ENCODE data around the gene LSS. TPM values are rescaled to one million over a fixed set of nuclear protein-coding genes. Genes with fewer than 3 reads are reported as not detected.

LSS gene
- total and polyA plus RNA-seq, 5 donors from 2014 or later, result 8.8 to 51.6 (median 13.3) TPM

DNA sequence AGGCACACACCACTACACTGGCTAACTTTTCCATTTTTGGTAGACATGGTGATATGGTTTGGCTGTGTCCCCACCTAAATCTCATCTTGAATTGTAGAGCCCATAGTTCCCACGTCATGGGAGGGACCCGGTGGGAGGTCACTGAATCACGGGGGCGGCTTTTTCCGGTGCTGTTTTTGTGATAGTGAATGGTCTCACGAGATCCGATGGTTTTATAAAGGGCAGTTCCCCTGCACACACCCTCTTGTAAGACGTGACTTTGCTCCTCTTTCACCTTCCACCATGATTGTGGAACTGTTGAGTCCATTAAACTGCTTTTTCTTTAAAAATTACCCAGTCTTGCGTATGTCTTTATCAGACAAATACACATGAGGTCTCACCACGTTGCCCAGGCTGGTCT, 71.9 kb downstream of the LSS start:
- peaks cover 0 to 2% (median 0%) of the 10 kb centered on the region in 4 donors for H3K4me1 Mint-ChIP-seq
- ATAC-seq (ENCODE audit: low read depth in 2 of 2) (no peak), DNase-seq (no peak)

DNA sequence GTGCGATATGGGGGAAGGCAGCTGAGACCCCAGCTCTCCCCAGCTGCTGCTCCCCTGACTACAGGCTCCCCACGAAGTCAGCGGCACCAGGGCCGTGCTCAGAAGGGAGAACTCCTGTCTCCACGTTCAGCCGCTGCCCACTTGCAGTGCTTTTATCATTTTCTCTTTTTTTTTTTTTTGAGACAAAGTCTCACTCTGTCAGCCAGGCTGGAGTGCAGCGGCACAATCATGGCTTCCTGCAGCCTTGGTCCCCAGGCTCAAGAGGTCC, 72.3 kb downstream of the LSS start:
- Histone ChIP-seq H3K27ac (ENCODE audit: insufficient read depth, low read length, poor library complexity, severe bottlenecking) (no peak overlapping the region), H3K4me1 (ENCODE audit: control insufficient read depth, insufficient read depth, low read length, poor library complexity, severe bottlenecking) (no peaks in the 10 kb centered on the region), H3K4me3 (ENCODE audit: low read depth, low read length) (no peak overlapping the region), H3K36me3 (ENCODE audit: control insufficient read depth, insufficient read depth, low read length) (no peaks in the 10 kb centered on the region), H3K27me3 (ENCODE audit: control insufficient read depth, insufficient read depth, low read length) (no peaks in the 10 kb centered on the region), H3K9me3 (ENCODE audit: control insufficient read depth in 2 of 2, low read length in 2 of 2) (no peaks in the 10 kb centered on the region)
- H3K27ac Mint-ChIP-seq, result no peak overlapping the region
- H3K4me3 Mint-ChIP-seq, result no peak overlapping the region
- peaks cover 0 to 2% (median 0%) of the 10 kb centered on the region in 4 donors for H3K4me1 Mint-ChIP-seq
- no peak for ATAC-seq (ENCODE audit: low read depth in 2 of 2)
- no peaks in the 10 kb centered on the region for H3K36me3 Mint-ChIP-seq
- DNase-seq, result no peak
- H3K9me3 Mint-ChIP-seq, result no peaks in the 10 kb centered on the region
- peaks cover 4% of the 10 kb centered on the region for H3K27me3 Mint-ChIP-seq

More for the DNA sequence above, 71.9 kb downstream of the LSS start:
- Mint-ChIP-seq H3K27ac (no peak overlapping the region), H3K4me3 (no peak overlapping the region), H3K9me3 (no peaks in the 10 kb centered on the region), H3K36me3 (no peaks in the 10 kb centered on the region), H3K27me3 (peaks cover 4% of the 10 kb centered on the region)
- no peaks in the 10 kb centered on the region for H3K36me3 ChIP-seq (ENCODE audit: control insufficient read depth, insufficient read depth, low read length)
- H3K4me1 ChIP-seq (ENCODE audit: control insufficient read depth, insufficient read depth, low read length, poor library complexity, severe bottlenecking), result no peaks in the 10 kb centered on the region
- H3K27me3 ChIP-seq (ENCODE audit: control insufficient read depth, insufficient read depth, low read length), result no peaks in the 10 kb centered on the region
- no peak overlapping the region for H3K4me3 ChIP-seq (ENCODE audit: low read depth, low read length)
- no peaks in the 10 kb centered on the region for H3K9me3 ChIP-seq (ENCODE audit: control insufficient read depth in 2 of 2, low read length in 2 of 2)
- no peak overlapping the region for H3K27ac ChIP-seq (ENCODE audit: insufficient read depth, low read length, poor library complexity, severe bottlenecking)

DNA sequence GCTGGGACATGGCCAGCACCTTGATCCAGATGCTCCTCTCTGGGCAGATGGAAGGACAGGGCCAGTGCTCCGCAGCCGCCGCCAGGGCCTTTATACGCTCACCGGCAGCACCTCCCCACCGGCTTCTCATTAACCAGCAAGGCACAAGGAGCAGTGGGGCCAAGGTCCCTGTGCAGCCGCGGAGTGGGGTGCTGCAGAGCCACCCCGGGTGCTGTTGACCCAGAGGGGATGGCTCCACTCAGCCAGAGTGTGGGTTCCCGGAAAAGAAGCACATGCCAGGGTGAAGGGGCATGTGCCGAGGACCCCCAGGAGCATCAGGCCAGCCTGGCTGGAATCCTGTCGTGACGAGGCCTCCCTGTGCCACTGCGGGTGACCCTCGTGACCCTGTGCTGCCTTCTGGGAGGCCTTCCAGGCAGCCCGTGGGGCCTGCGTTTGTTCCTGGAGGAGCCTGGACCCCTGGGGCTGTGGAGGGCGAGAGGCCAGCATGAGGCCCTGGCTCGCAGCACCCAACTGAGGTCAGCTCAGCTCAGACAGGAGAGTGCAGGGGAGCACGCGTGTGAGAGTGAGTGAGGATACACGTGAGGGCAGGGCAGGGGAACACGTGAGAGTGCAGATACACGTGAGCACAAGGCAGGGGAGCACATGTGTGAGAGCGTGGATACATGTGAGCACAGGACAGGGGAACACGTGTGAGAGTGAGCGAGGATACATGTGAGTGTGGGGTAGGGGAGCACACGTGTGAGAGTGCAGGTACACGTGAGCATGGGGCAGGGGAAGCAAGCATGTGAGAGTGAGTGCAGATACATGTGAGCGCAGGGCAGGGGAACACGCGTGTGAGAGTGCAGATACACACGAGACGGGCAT, 72.8 kb downstream of the LSS start, which contains the start of gene FTCD:
Gene FTCD (minus strand): TSS at position 66 of the 864 bp plus-strand sequence. CDS start 56 bp downstream, at position 10.
- no peaks in the 10 kb centered on the region for H3K27me3 ChIP-seq (ENCODE audit: control insufficient read depth, insufficient read depth, low read length)
- Mint-ChIP-seq H3K9me3 (no peaks in the 10 kb centered on the region), H3K4me3 (no peak within 1 kb of the TSS), H3K27me3 (peaks cover 4% of the 10 kb centered on the region), H3K4me1 (peaks cover 0 to 2% (median 0%) of the 10 kb centered on the region in 4 donors), H3K27ac (no peak within 1 kb of the TSS), H3K36me3 (no peaks in the 10 kb centered on the region)
- H3K27ac ChIP-seq (ENCODE audit: insufficient read depth, low read length, poor library complexity, severe bottlenecking), result no peak within 1 kb of the TSS
- ATAC-seq (ENCODE audit: low read depth in 2 of 2), result no peak
- no peaks in the 10 kb centered on the region for H3K36me3 ChIP-seq (ENCODE audit: control insufficient read depth, insufficient read depth, low read length)
- no peaks in the 10 kb centered on the region for H3K9me3 ChIP-seq (ENCODE audit: control insufficient read depth in 2 of 2, low read length in 2 of 2)
- no peaks in the 10 kb centered on the region for H3K4me1 ChIP-seq (ENCODE audit: control insufficient read depth, insufficient read depth, low read length, poor library complexity, severe bottlenecking)
- DNase-seq, result no peak
- no peak within 1 kb of the TSS for H3K4me3 ChIP-seq (ENCODE audit: low read depth, low read length)

DNA sequence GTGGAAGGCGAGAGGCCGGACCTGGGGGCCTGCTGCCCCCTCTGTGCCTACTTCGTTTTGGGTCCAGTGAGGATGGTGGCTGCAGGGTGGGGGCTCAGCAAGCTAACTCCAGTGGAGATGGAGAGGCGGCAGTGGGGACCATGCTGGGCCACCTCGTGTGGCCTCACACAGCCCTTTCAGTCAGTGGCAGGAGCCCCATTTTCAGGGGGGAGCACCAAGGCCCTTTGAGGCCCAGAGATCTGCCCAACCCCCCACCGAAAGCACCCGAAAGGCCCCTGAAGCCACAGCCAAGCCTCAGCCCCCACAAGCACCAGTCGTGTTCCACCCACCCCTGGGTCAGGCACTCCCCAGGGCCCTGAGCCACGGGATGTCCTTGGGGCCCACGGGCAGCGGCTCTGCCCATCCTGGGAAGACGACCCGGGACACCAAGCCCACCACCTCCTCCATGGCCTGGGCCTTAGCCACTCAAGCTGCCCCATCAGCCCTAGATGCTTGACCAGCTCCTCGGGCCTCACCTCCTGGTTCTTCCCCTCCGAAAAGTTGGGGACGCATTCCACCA, 73.5 kb downstream of the LSS start:
- H3K27ac ChIP-seq (ENCODE audit: insufficient read depth, low read length, poor library complexity, severe bottlenecking), result no peak overlapping the region
- no peaks in the 10 kb centered on the region for H3K36me3 ChIP-seq (ENCODE audit: control insufficient read depth, insufficient read depth, low read length)
- H3K36me3 Mint-ChIP-seq, result no peaks in the 10 kb centered on the region
- H3K27ac Mint-ChIP-seq, result no peak overlapping the region
- H3K4me3 Mint-ChIP-seq, result no peak overlapping the region
- peaks cover 0 to 2% (median 0%) of the 10 kb centered on the region in 4 donors for H3K4me1 Mint-ChIP-seq
- no peaks in the 10 kb centered on the region for H3K4me1 ChIP-seq (ENCODE audit: control insufficient read depth, insufficient read depth, low read length, poor library complexity, severe bottlenecking)
- H3K9me3 Mint-ChIP-seq, result no peaks in the 10 kb centered on the region
- no peak overlapping the region for H3K4me3 ChIP-seq (ENCODE audit: low read depth, low read length)
- H3K27me3 ChIP-seq (ENCODE audit: control insufficient read depth, insufficient read depth, low read length), result no peaks in the 10 kb centered on the region
- no peak for DNase-seq
- H3K27me3 Mint-ChIP-seq, result peaks cover 4% of the 10 kb centered on the region
- no peaks in the 10 kb centered on the region for H3K9me3 ChIP-seq (ENCODE audit: control insufficient read depth in 2 of 2, low read length in 2 of 2)
- no peak for ATAC-seq (ENCODE audit: low read depth in 2 of 2)

DNA sequence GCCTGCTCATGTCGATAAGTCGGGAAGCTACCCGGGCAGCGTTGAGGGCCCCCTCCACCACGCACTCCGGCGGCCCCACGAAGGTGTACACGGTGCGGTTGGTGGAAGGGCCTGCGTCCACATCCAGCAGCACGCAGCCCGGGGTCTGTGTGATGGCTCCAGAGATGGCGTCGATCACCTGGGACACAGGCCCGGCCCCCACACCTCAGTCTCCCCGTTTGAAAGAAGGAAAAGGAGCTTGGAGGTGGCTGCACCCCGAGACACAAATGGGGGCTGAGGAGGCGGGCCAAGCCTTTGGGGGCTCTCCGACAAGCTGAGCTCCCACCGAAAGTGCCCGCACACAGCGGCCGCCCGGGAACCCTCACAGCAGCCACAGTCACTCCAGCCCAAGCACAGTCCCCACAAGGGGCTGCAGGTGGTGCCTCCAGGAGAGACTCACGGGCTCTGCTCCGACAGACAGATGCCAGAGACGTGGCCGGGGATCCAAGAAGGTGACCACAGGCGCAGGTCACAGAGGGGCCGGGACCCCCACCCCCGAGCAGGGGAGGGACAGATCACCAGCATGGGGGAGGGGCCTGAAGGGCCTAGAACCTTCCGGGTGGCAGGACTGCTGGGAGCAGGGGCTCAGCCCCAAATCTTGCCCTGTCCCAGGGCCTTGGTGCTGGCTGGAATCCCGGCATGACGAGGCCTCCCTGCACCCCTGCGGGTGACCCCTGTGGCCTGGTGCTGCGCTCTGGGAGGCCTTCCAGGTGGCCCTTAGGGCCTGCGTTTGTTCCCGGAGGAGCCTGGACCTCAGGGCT, 74.2 kb downstream of the LSS start:
- no peak overlapping the region for H3K27ac Mint-ChIP-seq
- no peaks in the 10 kb centered on the region for H3K36me3 Mint-ChIP-seq
- Histone ChIP-seq H3K27me3 (ENCODE audit: control insufficient read depth, insufficient read depth, low read length) (no peaks in the 10 kb centered on the region), H3K4me1 (ENCODE audit: control insufficient read depth, insufficient read depth, low read length, poor library complexity, severe bottlenecking) (no peaks in the 10 kb centered on the region), H3K4me3 (ENCODE audit: low read depth, low read length) (no peak overlapping the region), H3K36me3 (ENCODE audit: control insufficient read depth, insufficient read depth, low read length) (no peaks in the 10 kb centered on the region), H3K9me3 (ENCODE audit: control insufficient read depth in 2 of 2, low read length in 2 of 2) (no peaks in the 10 kb centered on the region), H3K27ac (ENCODE audit: insufficient read depth, low read length, poor library complexity, severe bottlenecking) (no peak overlapping the region)
- no peaks in the 10 kb centered on the region for H3K9me3 Mint-ChIP-seq
- peaks cover 4% of the 10 kb centered on the region for H3K27me3 Mint-ChIP-seq
- peaks cover 0 to 2% (median 0%) of the 10 kb centered on the region in 4 donors for H3K4me1 Mint-ChIP-seq
- DNase-seq, result no peak
- ATAC-seq (ENCODE audit: low read depth in 2 of 2), result no peak
- H3K4me3 Mint-ChIP-seq, result no peak overlapping the region

DNA sequence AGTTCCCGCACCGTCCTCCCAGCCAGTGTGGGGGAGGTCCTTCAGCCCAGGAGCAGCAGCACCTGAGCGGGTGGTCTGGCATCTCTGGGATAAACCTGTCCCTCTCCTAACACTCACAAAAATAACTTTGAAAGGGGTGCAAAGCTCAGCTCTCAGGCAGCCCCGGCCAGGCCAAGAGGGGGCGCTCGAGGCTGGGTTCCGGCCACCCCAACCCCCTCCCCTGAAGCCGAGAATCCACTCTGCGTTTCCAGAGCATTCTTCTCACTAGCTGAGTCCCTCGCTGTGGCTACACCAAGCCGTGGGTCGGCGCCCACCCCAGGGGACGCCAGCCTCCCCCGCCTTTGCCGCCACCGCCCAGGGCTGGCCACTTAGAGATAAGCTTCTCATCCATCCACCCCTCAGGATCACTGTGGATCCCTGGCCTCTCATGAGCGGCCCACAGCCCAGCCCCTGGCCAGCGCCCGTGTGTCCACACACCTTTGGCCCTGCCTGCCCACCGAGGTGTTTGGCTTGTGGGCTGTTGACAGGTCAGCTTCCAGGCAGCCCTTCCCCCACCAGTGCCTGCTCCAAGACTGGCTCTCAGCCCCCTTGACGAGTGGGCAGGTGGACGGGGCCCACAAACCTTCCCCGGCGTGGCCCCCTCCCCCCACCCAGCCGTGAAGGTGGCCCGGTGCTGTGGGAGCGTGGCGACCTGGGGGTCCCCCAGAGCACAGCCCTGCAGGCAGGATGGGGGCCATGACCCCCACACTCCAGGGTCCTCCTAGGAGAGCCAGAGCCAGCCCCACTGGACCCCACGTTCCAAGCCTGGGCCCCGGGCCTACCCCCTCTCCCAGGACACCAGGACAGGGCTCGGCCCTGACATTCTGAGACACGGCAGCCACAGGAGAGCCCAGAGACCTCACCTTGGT, 75.1 kb downstream of the LSS start:
- Mint-ChIP-seq H3K4me1 (peaks cover 0 to 5% (median 1%) of the 10 kb centered on the region in 4 donors), H3K36me3 (no peaks in the 10 kb centered on the region), H3K4me3 (no peak overlapping the region), H3K27ac (no peak overlapping the region), H3K27me3 (peaks cover 4% of the 10 kb centered on the region), H3K9me3 (no peaks in the 10 kb centered on the region)
- no peak overlapping the region for H3K27ac ChIP-seq (ENCODE audit: insufficient read depth, low read length, poor library complexity, severe bottlenecking)
- H3K36me3 ChIP-seq (ENCODE audit: control insufficient read depth, insufficient read depth, low read length), result no peaks in the 10 kb centered on the region
- H3K4me1 ChIP-seq (ENCODE audit: control insufficient read depth, insufficient read depth, low read length, poor library complexity, severe bottlenecking), result no peaks in the 10 kb centered on the region
- no peak overlapping the region for H3K4me3 ChIP-seq (ENCODE audit: low read depth, low read length)
- no peaks in the 10 kb centered on the region for H3K9me3 ChIP-seq (ENCODE audit: control insufficient read depth in 2 of 2, low read length in 2 of 2)
- peak in 1 of 2 donors; percentile 42 for ATAC-seq (ENCODE audit: low read depth in 2 of 2)
- H3K27me3 ChIP-seq (ENCODE audit: control insufficient read depth, insufficient read depth, low read length), result no peaks in the 10 kb centered on the region
- peak in 1 of 3 donors; percentile 28 for DNase-seq

DNA sequence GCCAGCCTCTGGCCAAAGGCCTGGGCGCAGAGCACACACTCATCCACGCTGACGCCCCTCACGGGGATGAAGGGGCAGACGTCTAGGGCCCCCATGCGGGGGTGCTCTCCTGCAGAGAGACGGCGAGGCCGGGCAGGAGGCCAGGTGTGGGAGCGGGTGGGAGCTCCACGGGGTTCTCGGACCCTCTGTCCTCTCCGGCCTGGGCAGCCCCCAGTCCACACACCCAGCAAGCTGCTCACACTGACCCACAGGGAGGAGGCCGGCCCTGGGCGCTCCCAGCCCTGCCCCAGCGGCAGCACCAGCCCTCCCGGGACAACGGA, 75.7 kb downstream of the LSS start:
- no peak overlapping the region for H3K27ac Mint-ChIP-seq
- Histone ChIP-seq H3K4me3 (ENCODE audit: low read depth, low read length) (no peak overlapping the region), H3K9me3 (ENCODE audit: control insufficient read depth in 2 of 2, low read length in 2 of 2) (no peaks in the 10 kb centered on the region), H3K27me3 (ENCODE audit: control insufficient read depth, insufficient read depth, low read length) (no peaks in the 10 kb centered on the region), H3K36me3 (ENCODE audit: control insufficient read depth, insufficient read depth, low read length) (no peaks in the 10 kb centered on the region), H3K4me1 (ENCODE audit: control insufficient read depth, insufficient read depth, low read length, poor library complexity, severe bottlenecking) (no peaks in the 10 kb centered on the region), H3K27ac (ENCODE audit: insufficient read depth, low read length, poor library complexity, severe bottlenecking) (no peak overlapping the region)
- H3K4me3 Mint-ChIP-seq, result no peak overlapping the region
- ATAC-seq (ENCODE audit: low read depth in 2 of 2), result no peak
- H3K36me3 Mint-ChIP-seq, result no peaks in the 10 kb centered on the region
- H3K9me3 Mint-ChIP-seq, result no peaks in the 10 kb centered on the region
- peaks cover 0 to 5% (median 1%) of the 10 kb centered on the region in 4 donors for H3K4me1 Mint-ChIP-seq
- no peak for DNase-seq
- H3K27me3 Mint-ChIP-seq, result no peaks in the 10 kb centered on the region

Data from CD4-positive, CD25-positive, alpha-beta regulatory T cell (primary cell).